Regular cardiac myocyte (primary cell): ENCODE data around the gene GDPD4. TPM values are rescaled to one million over a fixed set of nuclear protein-coding genes. Genes with fewer than 3 reads are reported as not detected.

Source experiments
- total RNA-seq: library from RNA; depleted of rRNA; stranded (reverse); fragments of >200 nt; gene quantifications from 2 replicates; pipeline ENCODE4 v1.2.3, GENCODE V29; 2014

Gene GDPD4, protein sequence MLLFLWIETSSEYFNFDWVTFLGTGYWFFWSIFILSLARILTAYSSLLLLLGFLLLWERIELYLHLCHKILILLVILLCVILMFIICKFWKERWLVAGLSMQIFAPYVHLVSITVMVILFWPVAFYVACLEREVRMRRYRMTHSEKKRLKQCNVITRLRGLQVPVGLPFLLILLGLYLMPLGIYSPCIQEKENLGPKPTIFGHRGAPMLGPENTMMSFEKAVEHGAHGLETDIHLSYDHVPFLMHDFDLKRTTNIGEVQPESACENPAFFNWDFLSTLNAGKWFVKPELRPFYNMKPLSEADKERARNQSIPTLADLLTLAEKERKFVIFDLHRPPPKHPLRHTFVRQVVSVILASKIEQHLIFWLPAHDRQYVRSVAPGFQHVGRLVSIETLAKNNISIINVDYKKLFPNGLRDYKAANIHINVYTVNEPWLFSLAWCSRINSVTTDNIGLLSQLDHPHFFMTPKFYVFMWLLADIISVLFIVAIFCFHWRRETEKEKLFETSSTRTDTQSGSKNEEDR
- not detected in 2 replicates for total RNA-seq

DNA sequence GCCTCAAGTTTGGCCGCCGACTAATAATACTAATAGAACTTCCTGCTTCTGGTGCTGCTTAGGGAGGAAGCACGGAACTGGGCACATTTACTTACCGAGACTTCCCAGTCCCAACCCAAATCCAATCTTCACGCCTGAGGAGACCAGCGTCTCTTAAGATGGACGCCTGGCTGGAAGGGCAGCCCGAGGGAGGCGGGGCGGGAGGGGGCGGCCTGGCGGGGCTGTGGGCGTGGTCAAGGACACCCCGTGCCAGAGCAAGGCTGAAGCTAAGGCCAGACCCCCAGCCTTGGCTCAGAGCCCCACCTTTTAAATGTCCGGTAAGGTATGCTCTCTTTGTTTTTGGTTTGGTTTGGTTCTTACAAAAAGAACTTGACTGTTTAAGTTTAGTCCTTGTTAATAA, at the start of gene GDPD4:
Gene GDPD4, minus strand, starts transcription at position 177 of the 400 bp plus-strand sequence. CDS start 16,549 bp downstream, outside the sequence.

Other genes with a start within 250 kb of the GDPD4 start
- gene CAPN5, start 234.7 kb downstream of the GDPD4 start, total RNA-seq = 10.4 and 12.5 TPM in 2 replicates
- gene OMP, start 198.8 kb downstream of the GDPD4 start, total RNA-seq = 0.56 TPM in 1 of 2 replicates, not detected in the other
- under 0.01 TPM in 2 replicates for gene MYO7A, start 173.4 kb downstream of the GDPD4 start, total RNA-seq
- gene PAK1, start 172.4 kb upstream of the GDPD4 start, total RNA-seq = 18.6 and 37.0 TPM in 2 replicates